ENCODE results near the gene ZNF581. TPM values are rescaled to one million over a fixed set of nuclear protein-coding genes. Genes with fewer than 3 reads are reported as not detected.

Gene ZNF581
- total RNA-seq, 1 donor from 2014 or later, result 30.0 TPM

GRCh38 chr19:55623561-55623960 is 19.9 kb upstream of the ZNF581 start:
- Histone ChIP-seq H3K4me2 (ENCODE audit: low read length) (peak overlapping the region; percentile 64), H3K9me3 (ENCODE audit: insufficient read depth, low read depth, low read length) (no peaks in the 10 kb centered on the region), H2AFZ (ENCODE audit: low read depth, low read length) (no peak overlapping the region), H3K36me3 (ENCODE audit: insufficient read depth, low read length) (no peaks in the 10 kb centered on the region), H3K27ac (ENCODE audit: low read depth, low read length) (no peak overlapping the region), H3K4me1 (ENCODE audit: insufficient read depth, low read length) (no peaks in the 10 kb centered on the region), H4K20me1 (ENCODE audit: insufficient read depth, low read length) (peaks cover 13% of the 10 kb centered on the region), H3K27me3 (ENCODE audit: insufficient read depth, low read length) (no peaks in the 10 kb centered on the region), H3K4me3 (ENCODE audit: insufficient read depth, low read depth, low read length) (peak overlapping the region; percentile 11), H3K79me2 (ENCODE audit: insufficient read depth, low read length) (peaks cover 8% of the 10 kb centered on the region), H3K9ac (ENCODE audit: low read length) (no peak overlapping the region)
- DNase-seq (ENCODE audit: low read depth), result no peak
- Mint-ChIP-seq H3K4me1 (ENCODE audit: low read depth, unreplicated experiment) (peaks cover 6% of the 10 kb centered on the region), H3K9me3 (ENCODE audit: unreplicated experiment) (no peaks in the 10 kb centered on the region), H3K36me3 (ENCODE audit: low read depth, unreplicated experiment) (peaks cover 2% of the 10 kb centered on the region), H3K4me3 (ENCODE audit: unreplicated experiment) (peak overlapping the region; percentile 89), H3K27ac (ENCODE audit: unreplicated experiment) (peak overlapping the region; percentile 89), H3K27me3 (ENCODE audit: low read depth, unreplicated experiment) (no peaks in the 10 kb centered on the region)
- TF ChIP-seq EZH2 (IDR thresholded peaks at IDR 0.05; ENCODE audit: insufficient read depth, low read length) (no peak), CTCF (IDR thresholded peaks at IDR 0.05; ENCODE audit: insufficient read depth, low read depth, low read length) (no peak)
- no peak for FAIRE-seq

- FAIRE-seq, result no peak
- Histone ChIP-seq H3K9ac (ENCODE audit: low read length) (peak within 1 kb of the TSS; percentile 94), H3K9me3 (ENCODE audit: insufficient read depth, low read depth, low read length) (no peaks in the 10 kb centered on the region), H3K4me2 (ENCODE audit: low read length) (peak within 1 kb of the TSS; percentile 99), H3K4me3 (ENCODE audit: insufficient read depth, low read depth, low read length) (peak within 1 kb of the TSS; percentile 73), H3K36me3 (ENCODE audit: insufficient read depth, low read length) (no peaks in the 10 kb centered on the region), H3K27ac (ENCODE audit: low read depth, low read length) (peak within 1 kb of the TSS; percentile 94), H2AFZ (ENCODE audit: low read depth, low read length) (peak within 1 kb of the TSS; percentile 95), H3K4me1 (ENCODE audit: insufficient read depth, low read length) (no peaks in the 10 kb centered on the region), H3K27me3 (ENCODE audit: insufficient read depth, low read length) (no peaks in the 10 kb centered on the region), H3K79me2 (ENCODE audit: insufficient read depth, low read length) (peaks cover 8% of the 10 kb centered on the region), H4K20me1 (ENCODE audit: insufficient read depth, low read length) (peaks cover 13% of the 10 kb centered on the region)
- Mint-ChIP-seq H3K36me3 (ENCODE audit: low read depth, unreplicated experiment) (peaks cover 2% of the 10 kb centered on the region), H3K4me3 (ENCODE audit: unreplicated experiment) (peak within 1 kb of the TSS; percentile 89), H3K4me1 (ENCODE audit: low read depth, unreplicated experiment) (peaks cover 6% of the 10 kb centered on the region), H3K27ac (ENCODE audit: unreplicated experiment) (peak within 1 kb of the TSS; percentile 89), H3K9me3 (ENCODE audit: unreplicated experiment) (no peaks in the 10 kb centered on the region), H3K27me3 (ENCODE audit: low read depth, unreplicated experiment) (no peaks in the 10 kb centered on the region)
- no peak for TF ChIP-seq EZH2 (IDR thresholded peaks at IDR 0.05; ENCODE audit: insufficient read depth, low read length)
- DNase-seq (ENCODE audit: low read depth), result peak; percentile 59
Measured at GRCh38 chr19:55624109-55625003, 19.1 kb upstream of the ZNF581 start, which contains the start of gene ZNF784. Gene ZNF784, minus strand, starts transcription at chr19:55624566. Its CDS starts 5 bp downstream, at chr19:55624561.

GRCh38 chr19:55625004-55625326 is 18.5 kb upstream of the ZNF581 start:
- H2AFZ ChIP-seq (ENCODE audit: low read depth, low read length), result peak overlapping the region; percentile 95
- H3K4me3 Mint-ChIP-seq (ENCODE audit: unreplicated experiment), result peak overlapping the region; percentile 89
- H3K36me3 ChIP-seq (ENCODE audit: insufficient read depth, low read length), result no peaks in the 10 kb centered on the region
- peaks cover 8% of the 10 kb centered on the region for H3K79me2 ChIP-seq (ENCODE audit: insufficient read depth, low read length)
- no peaks in the 10 kb centered on the region for H3K9me3 Mint-ChIP-seq (ENCODE audit: unreplicated experiment)
- H3K4me1 Mint-ChIP-seq (ENCODE audit: low read depth, unreplicated experiment), result peaks cover 6% of the 10 kb centered on the region
- peaks cover 2% of the 10 kb centered on the region for H3K36me3 Mint-ChIP-seq (ENCODE audit: low read depth, unreplicated experiment)
- peak overlapping the region; percentile 99 for H3K4me2 ChIP-seq (ENCODE audit: low read length)
- H3K27ac Mint-ChIP-seq (ENCODE audit: unreplicated experiment), result peak overlapping the region; percentile 4
- no peaks in the 10 kb centered on the region for H3K27me3 Mint-ChIP-seq (ENCODE audit: low read depth, unreplicated experiment)
- TF ChIP-seq CTCF (IDR thresholded peaks at IDR 0.05; ENCODE audit: insufficient read depth, low read depth, low read length), result no peak
- no peak for TF ChIP-seq EZH2 (IDR thresholded peaks at IDR 0.05; ENCODE audit: insufficient read depth, low read length)
- DNase-seq (ENCODE audit: low read depth), result no peak
- peak overlapping the region; percentile 73 for H3K4me3 ChIP-seq (ENCODE audit: insufficient read depth, low read depth, low read length)
- FAIRE-seq, result no peak
- peak overlapping the region; percentile 94 for H3K9ac ChIP-seq (ENCODE audit: low read length)
- H3K27me3 ChIP-seq (ENCODE audit: insufficient read depth, low read length), result no peaks in the 10 kb centered on the region
- H3K27ac ChIP-seq (ENCODE audit: low read depth, low read length), result no peak overlapping the region
- no peaks in the 10 kb centered on the region for H3K9me3 ChIP-seq (ENCODE audit: insufficient read depth, low read depth, low read length)
- no peaks in the 10 kb centered on the region for H3K4me1 ChIP-seq (ENCODE audit: insufficient read depth, low read length)
- peaks cover 13% of the 10 kb centered on the region for H4K20me1 ChIP-seq (ENCODE audit: insufficient read depth, low read length)
